GM04504 (cell line): ENCODE measurements around the gene PCDHGB5.
"Not testable (repeated sequence)": the region's sequence is repeated elsewhere in the genome, so short reads cannot be mapped to it uniquely, and the experiment has no call there.

Source experiments
- DNase-seq: peaks from one replicate; pipeline ENCODE4 v3.0.0-alpha.2; 2012; ENCODE audit warnings: low read depth

The PCDHGB5 gene

GRCh38 chr5:141382469-141383294 is 15.1 kb upstream of the PCDHGB5 start, which contains the start of gene PCDHGA7:
PCDHGA7 (plus strand) TSS chr5:141382742; CDS start chr5:141382900, 158 bp downstream.
- DNase-seq, result no peak

GRCh38 chr5:141383345-141383744 is 14.4 kb upstream of the PCDHGB5 start:
- no peak for DNase-seq

- DNase-seq, result no peak
These were observed 13.1 kb upstream of the PCDHGB5 start for GRCh38 chr5:141384471-141385267.

DNA sequence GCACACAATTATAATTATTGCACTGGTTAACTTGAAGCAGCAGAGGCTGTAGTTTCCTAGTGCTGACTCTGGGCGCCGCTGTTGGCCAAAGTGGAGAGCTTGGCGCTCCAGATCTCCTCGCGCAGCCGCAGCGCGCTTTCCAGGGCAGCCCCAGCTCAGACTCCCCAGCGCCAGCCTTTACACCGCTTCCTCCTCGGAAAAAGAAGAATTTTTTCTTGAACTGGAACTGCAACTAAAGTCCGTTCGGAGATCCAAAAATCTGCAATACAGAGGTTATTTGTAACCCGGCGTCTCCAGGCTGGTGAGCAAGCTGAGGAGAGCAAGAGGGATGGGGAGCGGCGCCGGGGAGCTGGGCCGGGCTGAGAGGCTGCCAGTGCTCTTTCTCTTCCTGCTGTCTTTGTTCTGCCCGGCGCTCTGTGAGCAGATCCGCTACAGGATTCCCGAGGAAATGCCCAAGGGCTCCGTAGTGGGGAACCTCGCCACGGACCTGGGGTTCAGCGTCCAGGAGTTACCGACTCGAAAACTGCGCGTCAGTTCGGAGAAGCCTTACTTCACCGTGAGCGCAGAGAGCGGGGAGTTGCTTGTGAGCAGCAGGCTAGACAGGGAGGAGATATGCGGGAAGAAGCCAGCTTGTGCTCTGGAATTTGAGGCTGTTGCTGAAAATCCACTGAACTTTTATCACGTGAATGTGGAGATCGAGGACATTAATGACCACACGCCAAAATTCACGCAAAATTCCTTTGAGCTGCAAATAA is 10.0 kb upstream of the PCDHGB5 start, which contains the start of gene PCDHGB4:
Gene PCDHGB4 (plus strand): TSS at position 142 of the 755 bp plus-strand sequence. CDS start 187 bp downstream, at position 329.
- not testable (repeated sequence) for DNase-seq

GRCh38 chr5:141388661-141389060 is 9.1 kb upstream of the PCDHGB5 start:
- DNase-seq, result no peak

DNA sequence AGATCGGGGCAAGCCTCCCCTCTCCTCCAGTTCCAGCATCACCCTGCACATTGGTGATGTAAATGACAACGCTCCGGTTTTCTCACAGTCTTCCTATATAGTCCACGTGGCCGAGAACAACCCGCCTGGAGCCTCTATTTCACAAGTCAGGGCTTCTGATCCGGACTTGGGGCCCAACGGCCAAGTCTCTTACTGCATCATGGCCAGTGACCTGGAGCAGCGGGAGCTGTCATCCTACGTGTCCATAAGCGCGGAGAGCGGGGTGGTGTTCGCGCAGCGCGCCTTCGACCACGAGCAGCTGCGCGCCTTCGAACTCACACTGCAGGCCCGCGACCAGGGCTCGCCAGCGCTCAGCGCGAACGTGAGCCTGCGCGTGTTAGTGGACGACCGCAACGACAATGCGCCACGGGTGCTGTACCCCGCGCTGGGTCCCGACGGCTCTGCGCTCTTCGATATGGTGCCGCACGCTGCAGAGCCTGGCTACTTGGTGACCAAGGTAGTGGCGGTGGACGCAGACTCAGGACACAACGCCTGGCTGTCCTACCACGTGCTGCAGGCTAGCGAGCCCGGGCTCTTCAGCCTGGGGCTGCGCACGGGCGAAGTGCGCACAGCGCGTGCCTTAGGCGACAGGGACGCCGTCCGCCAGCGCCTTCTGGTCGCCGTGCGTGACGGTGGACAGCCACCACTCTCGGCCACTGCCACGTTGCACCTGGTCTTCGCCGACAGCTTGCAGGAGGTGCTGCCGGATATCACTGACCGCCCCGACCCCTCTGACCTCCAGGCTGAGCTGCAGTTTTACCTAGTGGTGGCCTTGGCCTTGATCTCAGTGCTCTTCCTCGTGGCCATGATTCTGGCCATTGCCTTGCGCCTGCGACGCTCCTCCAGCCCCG is 8.3 kb upstream of the PCDHGB5 start:
- no peak for DNase-seq

DNA sequence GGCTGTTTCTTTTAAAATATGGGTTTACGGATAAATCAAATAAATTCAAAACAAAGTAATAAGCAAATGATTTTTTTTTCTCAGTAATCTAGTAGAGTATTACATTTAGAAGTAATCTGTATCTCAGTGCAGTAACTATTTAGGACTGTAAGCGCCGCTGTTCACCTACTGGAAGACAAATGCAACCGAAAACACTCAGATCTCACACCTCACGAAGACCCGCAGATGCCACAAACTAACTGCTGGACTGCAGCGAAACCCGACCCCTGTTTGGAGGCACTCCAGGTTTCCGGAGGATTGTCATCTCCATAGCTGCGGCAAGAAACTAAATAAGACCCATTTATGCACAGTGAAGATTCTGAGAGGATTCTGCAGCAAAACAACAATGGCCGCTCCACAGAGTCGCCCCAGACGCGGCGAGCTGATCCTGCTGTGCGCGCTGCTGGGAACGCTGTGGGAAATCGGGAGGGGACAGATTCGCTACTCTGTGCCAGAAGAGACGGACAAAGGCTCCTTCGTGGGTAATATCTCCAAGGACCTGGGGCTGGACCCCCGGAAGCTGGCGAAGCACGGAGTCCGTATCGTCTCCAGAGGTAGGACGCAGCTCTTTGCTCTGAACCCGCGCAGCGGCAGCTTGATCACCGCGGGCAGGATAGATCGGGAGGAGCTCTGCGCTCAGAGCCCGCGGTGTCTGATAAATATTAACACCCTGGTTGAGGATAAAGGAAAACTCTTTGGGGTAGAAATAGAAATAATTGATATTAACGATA is 5.1 kb upstream of the PCDHGB5 start, which contains the start of gene PCDHGA8:
Gene PCDHGA8 (plus strand): TSS at position 205 of the 770 bp plus-strand sequence. CDS start 181 bp downstream, at position 386.
- DNase-seq, result no peak

DNA sequence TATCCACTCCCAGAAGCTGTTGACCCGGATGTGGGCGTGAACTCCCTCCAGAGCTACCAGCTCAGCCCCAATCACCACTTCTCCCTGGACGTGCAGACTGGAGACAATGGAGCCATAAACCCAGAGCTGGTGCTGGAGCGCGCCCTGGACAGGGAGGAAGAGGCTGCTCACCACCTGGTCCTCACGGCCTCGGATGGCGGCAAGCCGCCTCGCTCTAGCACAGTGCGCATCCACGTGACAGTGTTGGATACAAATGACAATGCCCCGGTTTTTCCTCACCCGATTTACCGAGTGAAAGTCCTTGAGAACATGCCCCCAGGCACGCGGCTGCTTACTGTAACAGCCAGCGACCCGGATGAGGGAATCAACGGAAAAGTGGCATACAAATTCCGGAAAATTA is 4.5 kb upstream of the PCDHGB5 start:
- no peak for DNase-seq

- not testable (repeated sequence) for DNase-seq
These were observed 3.2 kb upstream of the PCDHGB5 start for GRCh38 chr5:141394401-141395187.

GRCh38 chr5:141398608-141399007 is 861 bp downstream of the PCDHGB5 start:
- no peak for DNase-seq

DNA sequence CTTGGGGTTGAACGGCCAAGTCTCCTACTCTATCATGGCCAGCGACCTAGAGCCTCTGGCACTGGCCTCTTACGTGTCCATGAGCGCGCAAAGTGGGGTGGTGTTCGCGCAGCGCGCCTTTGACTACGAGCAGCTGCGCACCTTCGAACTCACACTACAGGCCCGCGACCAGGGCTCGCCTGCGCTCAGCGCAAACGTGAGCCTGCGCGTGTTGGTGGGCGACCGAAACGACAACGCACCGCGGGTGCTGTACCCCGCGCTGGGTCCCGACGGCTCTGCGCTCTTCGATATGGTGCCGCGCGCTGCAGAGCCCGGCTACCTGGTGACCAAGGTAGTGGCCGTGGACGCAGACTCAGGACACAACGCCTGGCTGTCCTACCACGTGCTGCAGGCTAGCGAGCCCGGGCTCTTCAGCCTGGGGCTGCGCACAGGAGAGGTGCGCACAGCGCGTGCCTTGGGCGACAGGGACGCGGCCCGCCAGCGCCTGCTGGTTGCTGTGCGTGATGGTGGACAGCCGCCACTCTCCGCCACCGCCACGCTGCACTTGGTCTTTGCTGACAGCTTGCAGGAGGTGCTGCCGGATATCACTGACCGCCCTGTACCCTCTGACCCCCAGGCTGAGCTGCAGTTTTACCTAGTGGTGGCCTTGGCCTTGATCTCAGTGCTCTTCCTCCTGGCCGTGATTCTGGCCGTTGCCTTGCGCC is 2.0 kb downstream of the PCDHGB5 start:
- DNase-seq, result no peak

DNA sequence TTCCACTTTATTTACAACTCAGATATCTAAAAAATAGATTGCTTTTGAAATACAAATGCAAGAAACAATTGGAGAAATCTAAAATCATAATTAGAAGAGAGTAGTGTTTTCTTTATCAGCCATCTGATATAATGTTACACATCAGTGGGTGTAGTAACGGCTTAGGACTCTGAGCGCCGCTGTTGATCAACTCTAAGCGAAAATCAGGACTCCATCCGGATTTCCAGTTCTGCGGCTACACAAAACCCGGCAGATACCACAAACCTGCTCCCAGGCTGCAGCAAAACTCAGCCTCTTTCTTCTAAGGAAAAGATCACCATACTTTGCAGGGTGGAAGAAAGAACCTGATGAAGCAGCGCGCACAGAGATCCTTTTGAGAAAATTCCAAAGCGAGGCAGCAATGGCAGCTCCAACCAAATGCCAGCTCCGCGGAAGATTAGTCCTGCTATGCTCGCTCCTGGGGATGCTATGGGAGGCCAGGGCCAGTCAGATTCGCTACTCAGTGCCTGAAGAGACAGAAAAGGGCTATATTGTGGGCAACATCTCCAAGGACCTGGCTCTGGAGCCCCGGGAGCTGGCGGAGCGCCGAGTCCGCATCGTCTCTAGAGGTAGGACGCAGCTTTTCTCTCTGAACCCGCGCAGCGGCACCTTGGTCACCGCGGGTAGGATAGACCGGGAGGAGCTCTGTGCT is 5.0 kb downstream of the PCDHGB5 start, which contains the start of gene PCDHGA9:
Gene PCDHGA9 (plus strand): TSS at position 226 of the 691 bp plus-strand sequence. CDS start 175 bp downstream, at position 401.
- DNase-seq, result no peak

DNA sequence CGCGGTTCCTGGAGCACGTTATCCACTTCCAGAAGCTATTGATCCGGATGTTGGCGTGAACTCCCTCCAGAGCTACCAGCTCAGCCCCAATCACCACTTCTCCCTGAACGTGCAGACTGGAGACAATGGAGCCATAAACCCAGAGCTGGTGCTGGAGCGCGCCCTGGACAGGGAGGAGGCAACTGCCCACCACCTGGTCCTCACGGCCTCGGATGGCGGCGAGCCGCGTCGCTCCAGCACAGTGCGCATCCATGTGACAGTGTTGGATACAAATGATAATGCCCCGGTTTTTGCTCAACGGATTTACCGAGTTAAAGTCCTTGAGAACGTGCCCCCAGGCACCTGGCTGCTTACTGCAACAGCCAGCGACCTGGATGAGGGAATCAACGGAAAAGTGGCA is 5.6 kb downstream of the PCDHGB5 start:
- DNase-seq, result no peak

GRCh38 chr5:141407790-141408505 is 10.2 kb downstream of the PCDHGB5 start, which contains the start of gene PCDHGB6:
PCDHGB6 (plus strand) TSS chr5:141408021; CDS start chr5:141408203, 182 bp downstream.
- DNase-seq, result not testable (repeated sequence)

DNA sequence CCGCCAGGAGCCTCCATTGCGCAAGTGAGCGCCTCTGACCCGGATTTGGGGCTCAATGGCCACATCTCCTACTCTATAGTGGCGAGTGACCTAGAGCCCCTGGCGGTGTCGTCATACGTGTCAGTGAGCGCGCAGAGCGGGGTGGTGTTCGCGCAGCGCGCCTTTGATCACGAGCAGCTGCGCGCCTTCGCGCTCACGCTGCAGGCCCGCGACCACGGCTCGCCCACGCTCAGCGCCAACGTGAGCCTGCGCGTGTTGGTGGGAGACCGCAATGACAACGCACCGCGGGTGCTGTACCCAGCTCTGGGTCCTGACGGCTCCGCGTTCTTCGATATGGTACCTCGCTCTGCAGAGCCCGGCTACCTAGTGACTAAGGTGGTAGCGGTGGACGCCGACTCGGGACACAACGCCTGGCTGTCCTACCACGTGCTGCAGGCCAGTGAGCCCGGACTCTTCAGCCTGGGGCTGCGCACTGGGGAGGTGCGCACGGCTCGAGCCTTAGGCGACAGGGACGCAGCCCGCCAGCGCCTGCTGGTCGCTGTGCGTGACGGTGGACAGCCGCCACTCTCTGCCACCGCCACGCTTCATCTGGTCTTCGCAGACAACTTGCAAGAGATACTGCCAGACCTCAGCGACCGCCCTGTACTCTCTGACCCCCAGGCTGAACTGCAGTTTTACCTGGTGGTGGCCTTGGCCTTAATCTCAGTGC is 12.0 kb downstream of the PCDHGB5 start:
- no peak for DNase-seq

DNA sequence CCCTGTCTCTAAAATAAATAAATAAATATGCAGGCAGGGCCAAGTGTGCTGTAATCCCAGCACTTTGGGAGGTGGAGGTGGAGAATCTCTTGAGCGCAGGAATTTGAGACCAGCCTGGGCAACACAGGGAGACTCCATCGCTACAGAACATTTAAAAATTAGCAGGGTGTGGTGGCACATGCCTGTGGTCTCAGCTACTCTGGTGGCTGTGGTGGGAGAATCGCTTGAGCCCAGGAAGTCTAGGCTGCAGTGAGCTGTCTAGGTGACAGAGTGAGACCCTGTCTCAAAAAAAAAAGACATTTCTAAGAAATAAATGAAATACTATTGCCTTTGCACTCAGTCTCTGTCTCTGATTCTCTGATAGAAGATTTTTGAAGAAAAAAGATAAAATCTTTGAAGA is 13.8 kb downstream of the PCDHGB5 start:
- no peak for DNase-seq
